Measurements from ENCODE around the gene SERINC3. TPM values are rescaled to one million over a fixed set of nuclear protein-coding genes. Genes with fewer than 3 reads are reported as not detected.

Gene SERINC3
- total RNA-seq, 1 donor from 2014 or later, result 44.9 TPM

GRCh38 chr20:44448753-44449546 is 72.9 kb downstream of the SERINC3 start:
- Histone ChIP-seq H3K27me3 (ENCODE audit: control insufficient read depth in 3 of 3, insufficient read depth in 3 of 3, low read length in 3 of 3) (peaks cover 0 to 3% (median 0%) of the 10 kb centered on the region in 3 donors), H3K4me1 (ENCODE audit: control insufficient read depth in 3 of 3, insufficient read depth in 3 of 3, low read length in 3 of 3) (no peaks in the 10 kb centered on the region), H3K36me3 (ENCODE audit: control insufficient read depth in 3 of 3, insufficient read depth in 3 of 3, low read length in 3 of 3) (no peaks in the 10 kb centered on the region), H3K4me3 (ENCODE audit: low read length in 3 of 3) (no peak overlapping the region), H3K9me3 (ENCODE audit: control insufficient read depth in 3 of 3, low read length in 3 of 3) (no peaks in the 10 kb centered on the region), H3K27ac (ENCODE audit: low read depth, low read length) (no peak overlapping the region), H3K9ac (ENCODE audit: low read depth in 1 of 3, low read length in 3 of 3) (no peak overlapping the region)

GRCh38 chr20:44447827-44448419 is 73.9 kb downstream of the SERINC3 start:
- Histone ChIP-seq H3K27ac (ENCODE audit: low read depth, low read length) (no peak overlapping the region), H3K27me3 (ENCODE audit: control insufficient read depth in 3 of 3, insufficient read depth in 3 of 3, low read length in 3 of 3) (peaks cover 0 to 3% (median 2%) of the 10 kb centered on the region in 3 donors), H3K4me3 (ENCODE audit: low read length in 3 of 3) (no peak overlapping the region), H3K36me3 (ENCODE audit: control insufficient read depth in 3 of 3, insufficient read depth in 3 of 3, low read length in 3 of 3) (no peaks in the 10 kb centered on the region), H3K4me1 (ENCODE audit: control insufficient read depth in 3 of 3, insufficient read depth in 3 of 3, low read length in 3 of 3) (no peaks in the 10 kb centered on the region), H3K9ac (ENCODE audit: low read depth in 1 of 3, low read length in 3 of 3) (no peak overlapping the region), H3K9me3 (ENCODE audit: control insufficient read depth in 3 of 3, low read length in 3 of 3) (no peaks in the 10 kb centered on the region)

Small RNA genes within 50 kb of the gene (small RNA-seq; reads per million reads assigned to genes)
- 0.14 reads per million for gene RPL37AP1

Other genes with a start within 250 kb of the SERINC3 start
- gene FITM2, start 210.9 kb downstream of the SERINC3 start, total RNA-seq, result 9.9 TPM
- not detected for gene R3HDML, start 185.0 kb downstream of the SERINC3 start, total RNA-seq
- not detected for gene HNF4A, start 166.4 kb downstream of the SERINC3 start, total RNA-seq
- 3.1 TPM for gene TTPAL, start 46.2 kb downstream of the SERINC3 start, total RNA-seq
- 37.1 TPM for gene PKIG, start 60.5 kb upstream of the SERINC3 start, total RNA-seq
- gene ADA, start 129.6 kb upstream of the SERINC3 start, total RNA-seq, result 3.7 TPM
- not detected for gene CCN5, start 193.3 kb upstream of the SERINC3 start, total RNA-seq
- gene KCNK15, start 223.8 kb upstream of the SERINC3 start, total RNA-seq, result under 0.01 TPM